DOHH2 (cell line): ENCODE data around the gene KRT6C.

Source experiments
- CTCF ChIP-seq: fragments of 200-600 bp; sonication (generic); IDR thresholded peaks from one replicate; pipeline ENCODE4 v1.5.1; 2014; ENCODE audit warnings: antibody characterized with exemption, mild to moderate bottlenecking, low read depth, low read length; ENCODE audit not compliant: poor library complexity, severe bottlenecking
- EZH2phosphoT487 ChIP-seq: fragments of 200-600 bp; sonication (generic); IDR thresholded peaks from 2 replicates; pipeline ENCODE4 v1.6.1; 2017; ENCODE audit warnings: borderline replicate concordance, mild to moderate bottlenecking, antibody characterized with exemption, low read length, moderate library complexity, mixed read lengths

- no peak for TF ChIP-seq CTCF
- no peak for TF ChIP-seq EZH2phosphoT487
Measured at GRCh38 chr12:52499806-52500560, 26.4 kb upstream of the KRT6C start.
